Glutamatergic neuron (in vitro differentiated cells): ENCODE measurements around the gene USH2A. TPM values are rescaled to one million over a fixed set of nuclear protein-coding genes. Genes with fewer than 3 reads are reported as not detected.

Source experiments
- DNase-seq: peaks from one replicate; pipeline ENCODE4 v3.0.0; 2022
- H3K27ac Mint-ChIP-seq: one replicate; pipeline ENCODE4 v1.8.0; 2020; ENCODE audit warnings: mild to moderate bottlenecking, mixed read lengths, inconsistent platforms; ENCODE audit not compliant: unreplicated experiment
- H3K27me3 Mint-ChIP-seq: one replicate; pipeline ENCODE4 v1.8.0; 2020; ENCODE audit warnings: mild to moderate bottlenecking, moderate library complexity, mixed read lengths, inconsistent platforms; ENCODE audit not compliant: unreplicated experiment
- H3K36me3 Mint-ChIP-seq: one replicate; pipeline ENCODE4 v1.8.0; 2020; ENCODE audit warnings: mild to moderate bottlenecking, mixed read lengths, inconsistent platforms; ENCODE audit not compliant: unreplicated experiment
- H3K4me1 Mint-ChIP-seq: one replicate; pipeline ENCODE4 v1.8.0; 2020; ENCODE audit warnings: mild to moderate bottlenecking, low read depth, mixed read lengths, inconsistent platforms; ENCODE audit not compliant: unreplicated experiment
- H3K4me3 Mint-ChIP-seq: one replicate; pipeline ENCODE4 v1.8.0; 2020; ENCODE audit warnings: mild to moderate bottlenecking, mixed read lengths, inconsistent platforms; ENCODE audit not compliant: unreplicated experiment
- H3K9me3 Mint-ChIP-seq: one replicate; pipeline ENCODE4 v1.8.0; 2020; ENCODE audit warnings: mild to moderate bottlenecking, moderate library complexity, mixed read lengths, inconsistent platforms; ENCODE audit not compliant: unreplicated experiment
- CTCF ChIP-seq: fragments of 200-600 bp; sonication (generic); IDR thresholded peaks from one replicate; pipeline ENCODE4 v1.5.0; 2021; ENCODE audit not compliant: partially characterized antibody, unreplicated experiment
- total RNA-seq: library from RNA; stranded (reverse); fragmentation: NEBNext Ultra II Directional; extraction: Animal tissue kit (Norgen Biotek cat#: 25700); gene quantifications from one replicate; pipeline ENCODE4 v1.2.1, GENCODE V29; 2021; ENCODE audit not compliant: unreplicated experiment

USH2A gene
- total RNA-seq, 1 donor from 2014 or later: not detected

- no peaks in the 10 kb centered on the region for H3K27me3 Mint-ChIP-seq
- no peaks in the 10 kb centered on the region for H3K9me3 Mint-ChIP-seq
- no peak for DNase-seq
- H3K4me3 Mint-ChIP-seq: no peak overlapping the region
- no peak for TF ChIP-seq CTCF
- H3K36me3 Mint-ChIP-seq: peaks cover 14% of the 10 kb centered on the region
- no peak overlapping the region for H3K27ac Mint-ChIP-seq
- no peaks in the 10 kb centered on the region for H3K4me1 Mint-ChIP-seq
Measured at GRCh38 chr1:216285052-216285451, 138.2 kb downstream of the USH2A start.

DNA sequence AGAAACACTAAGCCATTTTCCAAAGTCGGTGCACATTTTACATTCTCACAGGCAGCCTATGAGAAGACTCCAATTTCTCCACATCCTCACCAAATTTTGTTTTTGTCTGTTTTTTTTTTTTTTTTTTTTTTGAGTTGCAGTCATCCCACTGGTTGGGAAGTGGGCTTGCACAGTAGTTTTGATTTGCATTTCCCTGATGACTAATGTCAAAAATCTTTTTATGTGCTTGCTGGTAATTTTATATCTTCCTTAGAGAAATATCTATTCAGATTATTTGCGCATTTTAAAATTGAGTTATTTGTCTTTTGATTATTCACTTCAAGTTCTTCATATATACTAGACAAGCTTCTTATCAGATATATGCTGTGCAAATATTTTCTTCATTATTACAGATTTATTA is 141.5 kb downstream of the USH2A start:
- no peak for DNase-seq
- H3K4me1 Mint-ChIP-seq: no peaks in the 10 kb centered on the region
- H3K4me3 Mint-ChIP-seq: no peak overlapping the region
- TF ChIP-seq CTCF: no peak
- H3K9me3 Mint-ChIP-seq: no peaks in the 10 kb centered on the region
- no peaks in the 10 kb centered on the region for H3K27me3 Mint-ChIP-seq
- peaks cover 14% of the 10 kb centered on the region for H3K36me3 Mint-ChIP-seq
- no peak overlapping the region for H3K27ac Mint-ChIP-seq

- Mint-ChIP-seq H3K4me3 (no peak overlapping the region), H3K36me3 (no peaks in the 10 kb centered on the region), H3K27ac (no peak overlapping the region), H3K9me3 (no peaks in the 10 kb centered on the region), H3K27me3 (no peaks in the 10 kb centered on the region), H3K4me1 (no peaks in the 10 kb centered on the region)
- no peak for DNase-seq
- no peak for TF ChIP-seq CTCF
Measured at GRCh38 chr1:216270086-216270773, 153.0 kb downstream of the USH2A start.

- no peak for TF ChIP-seq CTCF
- Mint-ChIP-seq H3K27me3 (no peaks in the 10 kb centered on the region), H3K27ac (no peak overlapping the region), H3K36me3 (no peaks in the 10 kb centered on the region), H3K9me3 (peaks cover 1% of the 10 kb centered on the region), H3K4me1 (no peaks in the 10 kb centered on the region), H3K4me3 (no peak overlapping the region)
- no peak for DNase-seq
Measured at GRCh38 chr1:216261631-216262030, 161.6 kb downstream of the USH2A start.

GRCh38 chr1:216258856-216259255 is 164.4 kb downstream of the USH2A start:
- no peak for TF ChIP-seq CTCF
- no peaks in the 10 kb centered on the region for H3K27me3 Mint-ChIP-seq
- no peaks in the 10 kb centered on the region for H3K36me3 Mint-ChIP-seq
- H3K4me3 Mint-ChIP-seq: no peak overlapping the region
- H3K27ac Mint-ChIP-seq: no peak overlapping the region
- no peaks in the 10 kb centered on the region for H3K4me1 Mint-ChIP-seq
- peaks cover 1% of the 10 kb centered on the region for H3K9me3 Mint-ChIP-seq
- DNase-seq: no peak
